ENCODE data around the gene CES4A. TPM values are rescaled to one million over a fixed set of nuclear protein-coding genes. Genes with fewer than 3 reads are reported as not detected.

The CES4A gene
- polyA plus RNA-seq, 1 of the 3 experiments (the other 2 are of a cell fraction) = 7.3 TPM

- no peak overlapping the region for H3K4me3 ChIP-seq (ENCODE audit: low read depth in 2 of 2, low read length in 1 of 2)
- H3K4me2 ChIP-seq = no peak overlapping the region
- DNase-seq = no peak
- peaks cover 0 to 16% of the 10 kb centered on the region in 2 experiments; a peak in 1 of 4 replicates for H3K4me1 ChIP-seq (ENCODE audit: control insufficient read depth in 1 of 2, insufficient read depth in 2 of 2, low read depth in 1 of 2, low read length in 1 of 2)
- 90% methylated on average over 1 of the region's 1 CpG for whole genome bisulfite sequencing (ENCODE audit: low lambda C conversion rate)
- H4K20me1 ChIP-seq (ENCODE audit: insufficient read depth) = no peaks in the 10 kb centered on the region
- no peaks in the 10 kb centered on the region for H3K27me3 ChIP-seq (ENCODE audit: insufficient read depth)
- no peak overlapping the region for H2AFZ ChIP-seq (ENCODE audit: low read depth)
- H3F3A ChIP-seq (replicated peaks; ENCODE audit: insufficient read depth) = no peaks in the 10 kb centered on the region
- no peaks in the 10 kb centered on the region for H3K36me3 ChIP-seq (replicated peaks in 1 of 2; ENCODE audit: control insufficient read depth in 1 of 2, insufficient read depth in 2 of 2, low read length in 1 of 2)
- no peaks in the 10 kb centered on the region for H3K9me3 ChIP-seq
- no peak overlapping the region for H3K9ac ChIP-seq
- no peak overlapping the region for H3K27ac ChIP-seq (ENCODE audit: low read depth in 2 of 2, low read length in 1 of 2)
- POLR2A ChIA-PET = no interaction called here
- H3K9me2 ChIP-seq = no peaks in the 10 kb centered on the region
- no peaks in the 10 kb centered on the region for H3K79me2 ChIP-seq (ENCODE audit: insufficient read depth)
- TF ChIP-seq USF2 (IDR thresholded peaks at IDR 0.05; ENCODE audit: borderline replicate concordance, low read depth, low read length) (no peak), RFX5 (IDR thresholded peaks at IDR 0.05; ENCODE audit: low read length) (no peak), ELF1 (IDR thresholded peaks at IDR 0.05) (no peak), PBX3 (IDR thresholded peaks at IDR 0.05) (no peak), EP300 (IDR thresholded peaks at IDR 0.05; ENCODE audit: borderline replicate concordance in 1 of 2, low read depth in 1 of 2, low read length in 1 of 2) (no peak), JUND (IDR thresholded peaks at IDR 0.05) (no peak), FOXM1 (IDR thresholded peaks at IDR 0.05; ENCODE audit: low read depth) (no peak), REST (IDR thresholded peaks at IDR 0.05; ENCODE audit: low read depth, low read length) (no peak), RAD21 (IDR thresholded peaks at IDR 0.05; ENCODE audit: low read length) (no peak)
- CTCF ChIA-PET = interaction anchor here (0.7 to 11.9 kb wide), 17 partner anchors 8 to 225 kb away, joined by 3 to 82 read pairs (median 6); partner anchors contain the start of gene B3GNT9
Observed at GRCh38 chr16:66960270-66960669, 28.1 kb upstream of the CES4A start.

GRCh38 chr16:66961065-66961744 lies 27.2 kb upstream of the CES4A start, which contains the start of gene CES3:
Gene CES3 (plus strand): TSS chr16:66961266. CDS start chr16:66961308, 42 bp downstream.
- H4K20me1 ChIP-seq (ENCODE audit: insufficient read depth) = no peaks in the 10 kb centered on the region
- no peaks in the 10 kb centered on the region for H3K9me2 ChIP-seq
- H3K27ac ChIP-seq (ENCODE audit: low read depth in 2 of 2, low read length in 1 of 2) = no peak within 1 kb of the TSS; a peak in 1 of 4 replicates
- H3K9ac ChIP-seq = no peak within 1 kb of the TSS
- H3F3A ChIP-seq (replicated peaks; ENCODE audit: insufficient read depth) = no peaks in the 10 kb centered on the region
- no peaks in the 10 kb centered on the region for H3K36me3 ChIP-seq (replicated peaks in 1 of 2; ENCODE audit: control insufficient read depth in 1 of 2, insufficient read depth in 2 of 2, low read length in 1 of 2)
- H3K4me3 ChIP-seq (ENCODE audit: low read depth in 2 of 2, low read length in 1 of 2) = peak within 1 kb of the TSS; percentile 6 to 50; a peak in 1 of 4 replicates
- H3K4me2 ChIP-seq = peak within 1 kb of the TSS; percentile 59; the same call in 1 of the 2 replicates
- 67% methylated on average over 14 of the region's 16 CpGs for WGBS (ENCODE audit: low lambda C conversion rate)
- no peaks in the 10 kb centered on the region for H3K9me3 ChIP-seq
- no peaks in the 10 kb centered on the region for H3K27me3 ChIP-seq (ENCODE audit: insufficient read depth)
- ChIA-PET CTCF (interaction anchor here (0.6 to 11.9 kb wide), 30 partner anchors 9 to 236 kb away, joined by 3 to 82 read pairs (median 4); partner anchors contain the start of genes B3GNT9 and RRAD), POLR2A (interaction anchor here (0.5 kb wide), 1 partner anchor 58 kb away, joined by 3 read pairs; no protein-coding TSS in a partner anchor)
- H3K4me1 ChIP-seq (ENCODE audit: control insufficient read depth in 1 of 2, insufficient read depth in 2 of 2, low read depth in 1 of 2, low read length in 1 of 2) = peaks cover 0 to 16% of the 10 kb centered on the region in 2 experiments; a peak in 1 of 4 replicates
- H2AFZ ChIP-seq (ENCODE audit: low read depth) = peak within 1 kb of the TSS; percentile 79
- H3K79me2 ChIP-seq (ENCODE audit: insufficient read depth) = no peaks in the 10 kb centered on the region
- DNase-seq = peak; percentile 82
- 0 out of 2 replicates have a peak, but pooled peaks have one; percentile 8 for TF ChIP-seq SMC3 (IDR thresholded peaks at IDR 0.05; ENCODE audit: low read depth, low read length)
- no peak for TF ChIP-seq ELF1 (IDR thresholded peaks at IDR 0.05)
- TF ChIP-seq USF1 (IDR thresholded peaks at IDR 0.05; ENCODE audit: borderline replicate concordance, low read depth) = no peak
- no peak for TF ChIP-seq MEF2A (IDR thresholded peaks at IDR 0.05; ENCODE audit: borderline replicate concordance, low read depth)
- no peak for TF ChIP-seq EZH2phosphoT487 (IDR thresholded peaks at IDR 0.05; ENCODE audit: borderline replicate concordance, low read depth)
- TF ChIP-seq ZBTB33 (IDR thresholded peaks at IDR 0.05; ENCODE audit: borderline replicate concordance, low read depth) = no peak
- TF ChIP-seq POLR2AphosphoS5 (IDR thresholded peaks at IDR 0.05; ENCODE audit: low read depth, low read length) = no peak
- TF ChIP-seq IRF3 (IDR thresholded peaks at IDR 0.05; ENCODE audit: low read depth, low read length) = no peak
